PC-9 (cell line): ENCODE results near the gene HDGFL2. TPM values are rescaled to one million over a fixed set of nuclear protein-coding genes. Genes with fewer than 3 reads are reported as not detected.

ENCODE experiments used
- BruUV-seq: library from RNA; stranded (reverse); fragments of 400-500 nt; replicated peaks from 2 replicates; lab custom pipeline; 2021; lab: Mats Ljungman, UMichigan
- CTCF ChIA-PET: fragments of 300-600 bp; sonication (Branson Sonifier 250); formaldehyde crosslinking; loops from one replicate; lab custom pipeline; 2022; ENCODE audit warnings: antibody characterized with exemption; lab: Charles Lee
- POLR2A ChIA-PET: fragments of 300-600 bp; sonication (Branson Sonifier 250); formaldehyde crosslinking; loops from one replicate; lab custom pipeline; 2022; ENCODE audit warnings: antibody characterized with exemption; ENCODE audit not compliant: unreplicated experiment; lab: Charles Lee
- DNase-seq, 2 experiments: peaks; one replicate each; pipeline versions ENCODE4 v3.0.0 to v3.0.0-alpha.2; 2015 to 2022; ENCODE audit warnings: mixed read lengths in 1 of 2
- H2AFZ ChIP-seq: fragments of 200-600 bp; sonication (generic); 2 replicates; pipeline ENCODE4 v1.8.1; 2017; ENCODE audit warnings: antibody characterized with exemption
- H3F3A ChIP-seq: fragments of 200-600 bp; sonication (generic); 2 replicates; pipeline ENCODE4 v1.8.1; 2017; ENCODE audit warnings: antibody characterized with exemption, mild to moderate bottlenecking, low read depth; ENCODE audit not compliant: insufficient read depth
- H3K27ac ChIP-seq: fragments of 200-600 bp; sonication (generic); 2 replicates; pipeline ENCODE4 v1.6.1; 2016; ENCODE audit warnings: mixed run types
- H3K27me3 ChIP-seq: fragments of 200-600 bp; sonication (generic); 2 replicates; pipeline ENCODE4 v1.6.1; 2016; ENCODE audit warnings: low read depth, mixed run types; ENCODE audit not compliant: insufficient read depth
- H3K36me3 ChIP-seq: fragments of 200-600 bp; sonication (generic); 2 replicates; pipeline ENCODE4 v1.6.1; 2016; ENCODE audit warnings: low read depth, mixed run types
- H3K4me1 ChIP-seq: fragments of 200-600 bp; sonication (generic); replicated peaks from 2 replicates; pipeline ENCODE4 v1.6.1; 2016; ENCODE audit warnings: mixed run types; ENCODE audit not compliant: insufficient read depth
- H3K4me2 ChIP-seq: fragments of 200-600 bp; sonication (generic); 2 replicates; pipeline ENCODE4 v1.6.1; 2017; ENCODE audit warnings: mixed run types
- H3K4me3 ChIP-seq: fragments of 200-600 bp; sonication (generic); 2 replicates; pipeline ENCODE4 v1.6.1; 2016; ENCODE audit warnings: mixed run types
- H3K79me2 ChIP-seq: fragments of 200-600 bp; sonication (generic); 2 replicates; pipeline ENCODE4 v1.6.1; 2017; ENCODE audit warnings: low read depth, mixed run types
- H3K9me2 ChIP-seq: fragments of 200-600 bp; sonication (generic); 2 replicates; pipeline ENCODE4 v1.8.1; 2017; ENCODE audit warnings: mild to moderate bottlenecking; ENCODE audit not compliant: insufficient read depth
- H3K9me3 ChIP-seq: fragments of 200-600 bp; sonication (generic); 2 replicates; pipeline ENCODE4 v1.8.1; 2016; ENCODE audit warnings: low read depth; ENCODE audit not compliant: insufficient read depth
- H4K20me1 ChIP-seq: fragments of 200-600 bp; sonication (generic); 2 replicates; pipeline ENCODE4 v1.8.1; 2017; ENCODE audit not compliant: insufficient read depth
- CTCF ChIP-seq: fragments of 200-600 bp; sonication (generic); conservative IDR thresholded peaks from 2 replicates; pipeline ENCODE4 v1.6.1; 2017; ENCODE audit warnings: mixed run types, antibody characterized with exemption, mild to moderate bottlenecking, moderate library complexity
- EZH2 ChIP-seq: fragments of 200-600 bp; sonication (generic); IDR thresholded peaks from 2 replicates; pipeline ENCODE4 v1.8.0; 2017; ENCODE audit warnings: antibody characterized with exemption, low read depth
- intact Hi-C: fragments of 100-400 bp; cut with micrococcal nuclease; formaldehyde crosslinking; loops from one replicate; pipeline ENCODE4 v1.10.0; 2022; ENCODE audit not compliant: unreplicated experiment
- total RNA-seq: library from RNA; stranded (reverse); gene quantifications from 2 replicates; pipeline ENCODE4 v1.2.3, GENCODE V29; 2021

HDGFL2 gene
- total RNA-seq, 1 experiment from 2014 or later = 50.8 TPM

GRCh38 chr19:4493929-4494690 lies 22.0 kb downstream of the HDGFL2 start:
- CTCF ChIA-PET = no interaction called here
- intact Hi-C loops = no loop called here
- Histone ChIP-seq H3K4me3 (no peak overlapping the region), H3K36me3 (no peaks in the 10 kb centered on the region; the same call in 1 of the 2 replicates), H3K4me1 (no peaks in the 10 kb centered on the region), H3K27ac (no peak overlapping the region), H3K9me3 (no peaks in the 10 kb centered on the region), H3K9me2 (no peaks in the 10 kb centered on the region), H2AFZ (no peak overlapping the region), H3K79me2 (no peaks in the 10 kb centered on the region), H3K27me3 (no peaks in the 10 kb centered on the region), H3K4me2 (no peak overlapping the region), H4K20me1 (no peaks in the 10 kb centered on the region), H3F3A (no peaks in the 10 kb centered on the region)
- TF ChIP-seq EZH2 (no peak), CTCF (no peak)
- TSS peak; percentile 17 for BruUV-seq
- POLR2A ChIA-PET = no interaction called here
- DNase-seq = no peak

- H3K9me2 ChIP-seq = no peaks in the 10 kb centered on the region
- H3K79me2 ChIP-seq = no peaks in the 10 kb centered on the region
- H3K4me3 ChIP-seq = no peak overlapping the region
- DNase-seq = no peak
- H3K27ac ChIP-seq = no peak overlapping the region
- no peaks in the 10 kb centered on the region for H3F3A ChIP-seq
- no peaks in the 10 kb centered on the region for H3K9me3 ChIP-seq
- H3K27me3 ChIP-seq = no peaks in the 10 kb centered on the region
- CTCF ChIA-PET = no interaction called here
- no peak overlapping the region for H2AFZ ChIP-seq
- H3K36me3 ChIP-seq = no peaks in the 10 kb centered on the region; the same call in 1 of the 2 replicates
- BruUV-seq = no TSS peak
- no peak for TF ChIP-seq CTCF
- no peak for TF ChIP-seq EZH2
- no peak overlapping the region for H3K4me2 ChIP-seq
- H3K4me1 ChIP-seq = no peaks in the 10 kb centered on the region
- POLR2A ChIA-PET = no interaction called here
- intact Hi-C loops = no loop called here
- no peaks in the 10 kb centered on the region for H4K20me1 ChIP-seq
Observed at GRCh38 chr19:4494691-4495064, 22.6 kb downstream of the HDGFL2 start.

- Histone ChIP-seq H3K4me1 (no peaks in the 10 kb centered on the region), H3K27me3 (no peaks in the 10 kb centered on the region), H2AFZ (no peak overlapping the region), H3K9me2 (no peaks in the 10 kb centered on the region), H4K20me1 (no peaks in the 10 kb centered on the region), H3K27ac (no peak overlapping the region), H3K9me3 (no peaks in the 10 kb centered on the region), H3K4me3 (no peak overlapping the region), H3K79me2 (no peaks in the 10 kb centered on the region), H3F3A (no peaks in the 10 kb centered on the region), H3K36me3 (no peaks in the 10 kb centered on the region; the same call in 1 of the 2 replicates), H3K4me2 (no peak overlapping the region)
- POLR2A ChIA-PET = no interaction called here
- TF ChIP-seq EZH2 = no peak
- TF ChIP-seq CTCF = 0 out of 2 replicates have a peak, but pooled peaks have one; percentile 27
- no TSS peak for BruUV-seq
- DNase-seq = no peak
- intact Hi-C loops = no loop called here
- CTCF ChIA-PET = no interaction called here
Observed at GRCh38 chr19:4495471-4495870, 23.4 kb downstream of the HDGFL2 start.
